NCI-H2107 treated with DMSO at 0.1 percent for 48 hours (cell line): ENCODE data around the gene ACSL5.
"Not testable (repeated sequence)": the region's sequence is repeated elsewhere in the genome, so short reads cannot be mapped to it uniquely, and the experiment has no call there.

Experiments
- DNase-seq: peaks from one replicate; lab custom pipeline; 2025; ENCODE audit not compliant: unreplicated experiment; lab: John Stamatoyannopoulos, UW

The ACSL5 gene

GRCh38 chr10:112349521-112350085 is 24.3 kb upstream of the ACSL5 start:
- DNase-seq: no peak

GRCh38 chr10:112351146-112351545 is 22.8 kb upstream of the ACSL5 start:
- DNase-seq: no peak

- DNase-seq: no peak
Observed at GRCh38 chr10:112352044-112352443, 21.9 kb upstream of the ACSL5 start.

GRCh38 chr10:112353046-112353445 is 20.9 kb upstream of the ACSL5 start:
- DNase-seq: no peak

GRCh38 chr10:112356686-112357085 is 17.2 kb upstream of the ACSL5 start:
- DNase-seq: no peak

- DNase-seq: no peak
Observed at GRCh38 chr10:112359606-112360307, 14.2 kb upstream of the ACSL5 start.

GRCh38 chr10:112360308-112361270 is 13.3 kb upstream of the ACSL5 start:
- DNase-seq: no peak

- DNase-seq: no peak
Observed at GRCh38 chr10:112361951-112362751, 11.8 kb upstream of the ACSL5 start.

- no peak for DNase-seq
Observed at GRCh38 chr10:112362833-112363232, 11.1 kb upstream of the ACSL5 start.

GRCh38 chr10:112363696-112364688 is 9.9 kb upstream of the ACSL5 start:
- DNase-seq: no peak

- no peak for DNase-seq
Observed at GRCh38 chr10:112365014-112365432, 8.9 kb upstream of the ACSL5 start.

GRCh38 chr10:112365451-112365850 is 8.5 kb upstream of the ACSL5 start:
- DNase-seq: no peak

- no peak for DNase-seq
Observed at GRCh38 chr10:112366992-112367391, 6.9 kb upstream of the ACSL5 start.

GRCh38 chr10:112367516-112367915 is 6.4 kb upstream of the ACSL5 start:
- no peak for DNase-seq

- no peak for DNase-seq
Observed at GRCh38 chr10:112369495-112370423, 4.2 kb upstream of the ACSL5 start.

- DNase-seq: no peak
Observed at GRCh38 chr10:112370424-112370819, 3.5 kb upstream of the ACSL5 start.

GRCh38 chr10:112371326-112371725 is 2.6 kb upstream of the ACSL5 start:
- not testable (repeated sequence) for DNase-seq

GRCh38 chr10:112372182-112372810 is 1.6 kb upstream of the ACSL5 start:
- not testable (repeated sequence) for DNase-seq
